Adrenal gland (tissue), 5 donors: ENCODE data around the gene EIPR1.

Experiments
- CTCF ChIP-seq, 6 experiments: fragments of 450-650 bp in 4 of 6; fragments of 200-600 bp in 2 of 6; sonication (generic) in 1 of 6; IDR thresholded peaks; 1 replicate in 5 of 6; 2 replicates in 1 of 6; pipeline versions ENCODE4 v1.5.1 to v1.8.0; 2016 to 2021; ENCODE audit warnings: antibody characterized with exemption in 6 of 6, mild to moderate bottlenecking in 2 of 6, moderate library complexity in 1 of 6
- POLR2A ChIP-seq, 2 donors: fragments of 450-650 bp; IDR thresholded peaks; one replicate each; pipeline ENCODE4 v1.6.1; 2017; ENCODE audit warnings: antibody characterized with exemption in 2 of 2, mild to moderate bottlenecking in 2 of 2, moderate library complexity in 1 of 2
- donor health status: DM: no; HTN: no; CAD: no.

- TF ChIP-seq CTCF (IDR thresholded peaks at IDR 0.05): no peak
- TF ChIP-seq POLR2A (IDR thresholded peaks at IDR 0.05): no peak
These were observed 174.1 kb downstream of the EIPR1 start for GRCh38 chr2:3203497-3204019.
